Nephron progenitor cell (in vitro differentiated cells): ENCODE measurements around the gene GRIK2.

Experiments used
- DNase-seq: peaks from one replicate; pipeline ENCODE4 v3.0.0; 2021
- H3K27ac Mint-ChIP-seq: 2 replicates; pipeline ENCODE4 v1.8.0; 2021; ENCODE audit warnings: mild to moderate bottlenecking, moderate library complexity, mixed read lengths
- H3K27me3 Mint-ChIP-seq: 2 replicates; pipeline ENCODE4 v1.8.0; 2021; ENCODE audit warnings: mild to moderate bottlenecking, low read depth, mixed read lengths; ENCODE audit not compliant: poor library complexity
- H3K36me3 Mint-ChIP-seq: 2 replicates; pipeline ENCODE4 v1.8.0; 2021; ENCODE audit warnings: low read depth, mixed read lengths
- H3K4me1 Mint-ChIP-seq: 2 replicates; pipeline ENCODE4 v1.8.0; 2021; ENCODE audit warnings: mixed read lengths
- H3K4me3 Mint-ChIP-seq: 2 replicates; pipeline ENCODE4 v1.8.0; 2021; ENCODE audit warnings: mild to moderate bottlenecking, moderate library complexity, mixed read lengths
- H3K9me3 Mint-ChIP-seq: 2 replicates; pipeline ENCODE4 v1.8.0; 2021; ENCODE audit warnings: mild to moderate bottlenecking, moderate library complexity, mixed read lengths
- CTCF ChIP-seq: fragments of 200-600 bp; sonication (generic); IDR thresholded peaks from 2 replicates; pipeline ENCODE4 v1.5.0; 2021; ENCODE audit warnings: antibody characterized with exemption

Gene GRIK2

GRCh38 chr6:101543796-101544195 lies 150.3 kb downstream of the GRIK2 start:
- Mint-ChIP-seq H3K9me3 (no peaks in the 10 kb centered on the region), H3K4me3 (no peak overlapping the region), H3K4me1 (no peaks in the 10 kb centered on the region), H3K36me3 (no peaks in the 10 kb centered on the region), H3K27me3 (no peaks in the 10 kb centered on the region), H3K27ac (no peak overlapping the region)
- no peak for DNase-seq
- TF ChIP-seq CTCF, result no peak

GRCh38 chr6:101544286-101544685 lies 150.8 kb downstream of the GRIK2 start:
- no peak for DNase-seq
- H3K4me1 Mint-ChIP-seq, result no peaks in the 10 kb centered on the region
- no peaks in the 10 kb centered on the region for H3K9me3 Mint-ChIP-seq
- no peak for TF ChIP-seq CTCF
- H3K36me3 Mint-ChIP-seq, result no peaks in the 10 kb centered on the region
- H3K27ac Mint-ChIP-seq, result no peak overlapping the region
- H3K4me3 Mint-ChIP-seq, result no peak overlapping the region
- H3K27me3 Mint-ChIP-seq, result no peaks in the 10 kb centered on the region

- Mint-ChIP-seq H3K27me3 (no peaks in the 10 kb centered on the region), H3K36me3 (no peaks in the 10 kb centered on the region), H3K9me3 (no peaks in the 10 kb centered on the region), H3K27ac (no peak overlapping the region), H3K4me3 (no peak overlapping the region), H3K4me1 (no peaks in the 10 kb centered on the region)
- no peak for TF ChIP-seq CTCF
- DNase-seq, result no peak
These were observed 151.7 kb downstream of the GRIK2 start for GRCh38 chr6:101545191-101545590.

GRCh38 chr6:101550451-101550850 lies 156.9 kb downstream of the GRIK2 start:
- no peak for DNase-seq
- no peak overlapping the region for H3K4me3 Mint-ChIP-seq
- no peaks in the 10 kb centered on the region for H3K36me3 Mint-ChIP-seq
- no peaks in the 10 kb centered on the region for H3K9me3 Mint-ChIP-seq
- no peak for TF ChIP-seq CTCF
- H3K27ac Mint-ChIP-seq, result no peak overlapping the region
- H3K4me1 Mint-ChIP-seq, result no peaks in the 10 kb centered on the region
- H3K27me3 Mint-ChIP-seq, result no peaks in the 10 kb centered on the region

- no peak overlapping the region for H3K27ac Mint-ChIP-seq
- DNase-seq, result no peak
- no peaks in the 10 kb centered on the region for H3K36me3 Mint-ChIP-seq
- no peaks in the 10 kb centered on the region for H3K27me3 Mint-ChIP-seq
- H3K4me3 Mint-ChIP-seq, result no peak overlapping the region
- H3K9me3 Mint-ChIP-seq, result no peaks in the 10 kb centered on the region
- no peak for TF ChIP-seq CTCF
- H3K4me1 Mint-ChIP-seq, result no peaks in the 10 kb centered on the region
These were observed 160.7 kb downstream of the GRIK2 start for GRCh38 chr6:101554231-101554630.

- Mint-ChIP-seq H3K9me3 (no peaks in the 10 kb centered on the region), H3K27ac (no peak overlapping the region), H3K4me3 (no peak overlapping the region), H3K36me3 (no peaks in the 10 kb centered on the region), H3K27me3 (no peaks in the 10 kb centered on the region), H3K4me1 (no peaks in the 10 kb centered on the region)
- no peak for TF ChIP-seq CTCF
- DNase-seq, result no peak
These were observed 165.2 kb downstream of the GRIK2 start for GRCh38 chr6:101558712-101559111.
